H9 (cell line): Measurements from ENCODE around the gene GOLGA7B. TPM values are rescaled to one million over a fixed set of nuclear protein-coding genes. Genes with fewer than 3 reads are reported as not detected.

Source experiments
- DNase-seq: peaks from one replicate; pipeline ENCODE4 v3.0.0-alpha.2; 2017
- H2AFZ ChIP-seq: one replicate; pipeline ENCODE4 v1.6.1; 2013; ENCODE audit warnings: mild to moderate bottlenecking, low read length, control low read depth, moderate library complexity
- H2AK5ac ChIP-seq: 2 replicates; pipeline ENCODE4 v1.6.1; 2013; ENCODE audit warnings: low read length, control low read depth, mixed read lengths; ENCODE audit not compliant: insufficient read length
- H2BK120ac ChIP-seq: one replicate; pipeline ENCODE4 v1.6.1; 2013; ENCODE audit warnings: low read depth, mild to moderate bottlenecking, low read length, control low read depth, inconsistent platforms; ENCODE audit not compliant: poor library complexity, severe bottlenecking
- H2BK12ac ChIP-seq: 2 replicates; pipeline ENCODE4 v1.6.1; 2013; ENCODE audit warnings: low read length, control low read depth, mixed read lengths, low read depth; ENCODE audit not compliant: insufficient read length
- H2BK15ac ChIP-seq: 2 replicates; pipeline ENCODE4 v1.6.1; 2013; ENCODE audit warnings: low read depth, low read length, control low read depth
- H2BK20ac ChIP-seq: one replicate; pipeline ENCODE4 v1.6.1; 2013; ENCODE audit warnings: low read depth, mild to moderate bottlenecking, low read length, control low read depth, inconsistent platforms; ENCODE audit not compliant: poor library complexity, severe bottlenecking
- H2BK5ac ChIP-seq: 2 replicates; pipeline ENCODE4 v1.6.1; 2013; ENCODE audit warnings: low read length, control low read depth, mixed read lengths; ENCODE audit not compliant: insufficient read length
- H3K14ac ChIP-seq: 2 replicates; pipeline ENCODE4 v1.6.1; 2013; ENCODE audit warnings: low read length, control low read depth; ENCODE audit not compliant: insufficient read depth
- H3K18ac ChIP-seq: 2 replicates; pipeline ENCODE4 v1.6.1; 2013; ENCODE audit warnings: low read depth, mild to moderate bottlenecking, mixed read lengths, low read length, control low read depth; ENCODE audit not compliant: insufficient read length
- H3K23ac ChIP-seq: 2 replicates; pipeline ENCODE4 v1.6.1; 2013; ENCODE audit warnings: low read length, control low read depth, mixed read lengths, low read depth; ENCODE audit not compliant: insufficient read length
- H3K23me2 ChIP-seq: 2 replicates; pipeline ENCODE4 v1.6.1; 2013; ENCODE audit warnings: low read depth, mild to moderate bottlenecking, mixed read lengths, low read length, control low read depth; ENCODE audit not compliant: insufficient read length, poor library complexity, severe bottlenecking
- H3K27ac ChIP-seq: 2 replicates; pipeline ENCODE4 v1.5.1; 2013; ENCODE audit warnings: low read length, control low read depth, mixed read lengths, low read depth; ENCODE audit not compliant: insufficient read length
- H3K27me3 ChIP-seq: 2 replicates; pipeline ENCODE4 v1.6.1; 2013; ENCODE audit warnings: low read length, control low read depth, inconsistent platforms; ENCODE audit not compliant: insufficient read depth
- H3K4ac ChIP-seq: 2 replicates; pipeline ENCODE4 v1.6.1; 2013; ENCODE audit warnings: low read depth, mild to moderate bottlenecking, control low read depth, inconsistent platforms, low read length, moderate library complexity
- H3K4me1 ChIP-seq: 2 replicates; pipeline ENCODE4 v1.6.1; 2013; ENCODE audit warnings: low read length, control low read depth, inconsistent platforms; ENCODE audit not compliant: insufficient read depth
- H3K4me2 ChIP-seq: 2 replicates; pipeline ENCODE4 v1.6.1; 2013; ENCODE audit warnings: low read length, control low read depth, mixed read lengths; ENCODE audit not compliant: insufficient read length, insufficient read depth
- H3K56ac ChIP-seq: 2 replicates; pipeline ENCODE4 v1.6.1; 2013; ENCODE audit warnings: low read depth, mild to moderate bottlenecking, mixed read lengths, low read length, control low read depth; ENCODE audit not compliant: insufficient read length
- H3K79me1 ChIP-seq: 2 replicates; pipeline ENCODE4 v1.6.1; 2013; ENCODE audit warnings: low read depth, mild to moderate bottlenecking, moderate library complexity, low read length, control low read depth, inconsistent platforms; ENCODE audit not compliant: insufficient read depth, poor library complexity, severe bottlenecking
- H3K79me2 ChIP-seq: 2 replicates; pipeline ENCODE4 v1.6.1; 2013; ENCODE audit warnings: low read length, control low read depth, inconsistent platforms; ENCODE audit not compliant: insufficient read depth
- H3K9ac ChIP-seq: 2 replicates; pipeline ENCODE4 v1.6.1; 2013; ENCODE audit warnings: low read length, control low read depth, mixed read lengths; ENCODE audit not compliant: insufficient read length; ENCODE audit errors: extremely low read depth
- H3K9me3 ChIP-seq: one replicate; pipeline ENCODE4 v1.6.1; 2013; ENCODE audit warnings: low read depth, low read length, inconsistent platforms; ENCODE audit not compliant: control insufficient read depth
- H3T11ph ChIP-seq: one replicate; pipeline ENCODE4 v1.6.1; 2013; ENCODE audit warnings: mild to moderate bottlenecking, low read length, control low read depth, inconsistent platforms
- H4K20me1 ChIP-seq: one replicate; pipeline ENCODE4 v1.6.1; 2013; ENCODE audit not compliant: control insufficient read depth, insufficient read length, insufficient read depth
- H4K5ac ChIP-seq: 2 replicates; pipeline ENCODE4 v1.6.1; 2013; ENCODE audit warnings: low read depth, mild to moderate bottlenecking, mixed read lengths, low read length, control low read depth; ENCODE audit not compliant: insufficient read length
- H4K8ac ChIP-seq: replicated peaks from 2 replicates; pipeline ENCODE4 v1.6.1; 2013; ENCODE audit warnings: low read length, control low read depth, mixed read lengths, low read depth; ENCODE audit not compliant: insufficient read length
- H4K91ac ChIP-seq: 2 replicates; pipeline ENCODE4 v1.6.1; 2013; ENCODE audit warnings: low read depth, mild to moderate bottlenecking, moderate library complexity, mixed read lengths, low read length, control low read depth; ENCODE audit not compliant: insufficient read length
- H3K27ac Mint-ChIP-seq, 3 experiments: 2 replicates in 2 of 3; 3 replicates in 1 of 3; pipeline ENCODE4 v1.8.0; 2020 to 2021; ENCODE audit warnings: mixed read lengths in 3 of 3, mild to moderate bottlenecking in 1 of 3, moderate library complexity in 1 of 3
- H3K27me3 Mint-ChIP-seq: 2 replicates; pipeline ENCODE4 v1.8.0; 2021; ENCODE audit warnings: low read depth, mild to moderate bottlenecking, moderate library complexity, mixed read lengths
- H3K36me3 Mint-ChIP-seq, 3 experiments: 2 replicates in 2 of 3; 3 replicates in 1 of 3; pipeline ENCODE4 v1.8.0; 2020 to 2021; ENCODE audit warnings: low read depth in 3 of 3, mixed read lengths in 3 of 3; ENCODE audit not compliant: insufficient read depth in 1 of 3
- H3K4me1 Mint-ChIP-seq, 2 experiments: 2 replicates each; pipeline ENCODE4 v1.8.0; 2020; ENCODE audit warnings: mixed read lengths in 2 of 2
- H3K4me3 Mint-ChIP-seq, 2 experiments: 2 replicates in 1 of 2; 3 replicates in 1 of 2; pipeline ENCODE4 v1.8.0; 2020 to 2021; ENCODE audit warnings: mild to moderate bottlenecking in 2 of 2, mixed read lengths in 2 of 2, moderate library complexity in 1 of 2
- H3K9me3 Mint-ChIP-seq, 2 experiments: 2 replicates in 1 of 2; 3 replicates in 1 of 2; pipeline ENCODE4 v1.8.0; 2020; ENCODE audit warnings: mild to moderate bottlenecking in 2 of 2, mixed read lengths in 2 of 2, moderate library complexity in 1 of 2
- WGBS: extraction: QIAGEN DNeasy Blood & Tissue Kit; methylation state at CpG from one replicate; pipeline ENCODE4 v1.1.7; 2013; ENCODE audit warnings: missing lambda C conversion rate, low lambda C conversion rate, mixed read lengths; ENCODE audit not compliant: insufficient read length; ENCODE audit errors: extremely low coverage; 5-methylcytosine and 5-hydroxymethylcytosine counted together
- total RNA-seq: library from RNA; stranded (reverse); gene quantifications from 2 replicates; pipeline ENCODE4 v1.2.1, GENCODE V29; 2021
- TF ChIP-seq, protein P1 (sequence below): fragments of 200-600 bp; sonication (generic); conservative IDR thresholded peaks from 3 replicates; pipeline ENCODE4 v1.8.0; 2021; ENCODE audit warnings: antibody characterized with exemption, mild to moderate bottlenecking

GOLGA7B gene
- total RNA-seq, 1 experiment from 2014 or later: 0.04 TPM

DNA sequence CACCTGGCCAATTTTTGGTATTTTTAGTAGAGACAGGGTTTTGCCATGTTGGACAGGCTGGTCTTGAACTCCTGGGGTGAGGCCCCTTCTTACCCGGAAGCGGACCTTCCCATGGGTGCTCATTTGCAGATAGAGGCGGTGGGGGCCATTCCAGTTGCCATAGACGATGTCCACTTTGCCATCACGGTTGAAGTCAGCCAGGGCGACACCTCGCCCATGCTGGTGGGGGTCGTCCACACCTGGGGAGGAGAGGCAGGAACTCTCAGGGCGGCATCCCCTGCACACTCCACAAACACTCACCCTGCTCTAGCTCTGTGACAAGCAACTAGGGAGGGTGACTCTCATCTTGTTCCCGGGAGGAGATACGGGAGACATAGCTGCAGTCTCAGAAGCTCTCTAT lies 54.9 kb downstream of the GOLGA7B start:
- H4K91ac ChIP-seq: no peak overlapping the region
- no peaks in the 10 kb centered on the region for H3K9me3 ChIP-seq
- no peak overlapping the region for H3K27ac ChIP-seq
- no peak for DNase-seq
- H3K79me2 ChIP-seq: no peaks in the 10 kb centered on the region
- no peak overlapping the region for H3K18ac ChIP-seq
- no peak overlapping the region for H3K23ac ChIP-seq
- Mint-ChIP-seq H3K36me3 (no peaks in the 10 kb centered on the region), H3K27ac (no peak overlapping the region), H3K4me3 (no peak overlapping the region), H3K27me3 (peaks cover 5% of the 10 kb centered on the region), H3K9me3 (no peaks in the 10 kb centered on the region), H3K4me1 (peaks cover 12 to 20% of the 10 kb centered on the region in 2 experiments)
- no peak overlapping the region for H3K14ac ChIP-seq
- no peak overlapping the region for H2BK20ac ChIP-seq
- no peaks in the 10 kb centered on the region for H3K79me1 ChIP-seq
- H3K27me3 ChIP-seq: no peaks in the 10 kb centered on the region
- no peak overlapping the region for H3T11ph ChIP-seq
- H3K4me2 ChIP-seq: no peak overlapping the region
- no peak overlapping the region for H3K56ac ChIP-seq
- H2BK15ac ChIP-seq: no peak overlapping the region
- H2AK5ac ChIP-seq: no peak overlapping the region
- H3K23me2 ChIP-seq: no peaks in the 10 kb centered on the region
- H2BK5ac ChIP-seq: no peak overlapping the region
- no peak overlapping the region for H2BK120ac ChIP-seq
- no CpG with 5 or more reads among the region's 11 CpGs for WGBS
- H2AFZ ChIP-seq: no peak overlapping the region
- H3K4me1 ChIP-seq: no peaks in the 10 kb centered on the region
- no peak overlapping the region for H3K4ac ChIP-seq
- no peak overlapping the region for H4K8ac ChIP-seq
- H2BK12ac ChIP-seq: no peak overlapping the region
- peaks cover 4% of the 10 kb centered on the region for H4K20me1 ChIP-seq
- H4K5ac ChIP-seq: no peak overlapping the region
- TF ChIP-seq, protein P1, sequence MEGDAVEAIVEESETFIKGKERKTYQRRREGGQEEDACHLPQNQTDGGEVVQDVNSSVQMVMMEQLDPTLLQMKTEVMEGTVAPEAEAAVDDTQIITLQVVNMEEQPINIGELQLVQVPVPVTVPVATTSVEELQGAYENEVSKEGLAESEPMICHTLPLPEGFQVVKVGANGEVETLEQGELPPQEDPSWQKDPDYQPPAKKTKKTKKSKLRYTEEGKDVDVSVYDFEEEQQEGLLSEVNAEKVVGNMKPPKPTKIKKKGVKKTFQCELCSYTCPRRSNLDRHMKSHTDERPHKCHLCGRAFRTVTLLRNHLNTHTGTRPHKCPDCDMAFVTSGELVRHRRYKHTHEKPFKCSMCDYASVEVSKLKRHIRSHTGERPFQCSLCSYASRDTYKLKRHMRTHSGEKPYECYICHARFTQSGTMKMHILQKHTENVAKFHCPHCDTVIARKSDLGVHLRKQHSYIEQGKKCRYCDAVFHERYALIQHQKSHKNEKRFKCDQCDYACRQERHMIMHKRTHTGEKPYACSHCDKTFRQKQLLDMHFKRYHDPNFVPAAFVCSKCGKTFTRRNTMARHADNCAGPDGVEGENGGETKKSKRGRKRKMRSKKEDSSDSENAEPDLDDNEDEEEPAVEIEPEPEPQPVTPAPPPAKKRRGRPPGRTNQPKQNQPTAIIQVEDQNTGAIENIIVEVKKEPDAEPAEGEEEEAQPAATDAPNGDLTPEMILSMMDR: no peak
- H3K9ac ChIP-seq: no peak overlapping the region
